H1 (cell line): Measurements from ENCODE around the gene DCHS1. TPM values are rescaled to one million over a fixed set of nuclear protein-coding genes. Genes with fewer than 3 reads are reported as not detected.

Source experiments
- CTCF ChIA-PET: fragments of 300-600 bp; sonication (Branson Sonifier 250); formaldehyde crosslinking; loops from one replicate; lab custom pipeline; 2021; ENCODE audit not compliant: partially characterized antibody; lab: Charles Lee
- POLR2A ChIA-PET: fragments of 300-600 bp; sonication (Branson Sonifier 250); formaldehyde crosslinking; loops from one replicate; lab custom pipeline; 2021; ENCODE audit warnings: inconsistent platforms; ENCODE audit not compliant: partially characterized antibody; lab: Charles Lee
- DNase-seq, 2 experiments: peaks; one replicate each; pipeline versions ENCODE4 v3.0.0 to v3.0.0-alpha.2; 2010 to 2022; ENCODE audit warnings: low spot score in 2 of 2, low read depth in 1 of 2, mixed read lengths in 1 of 2
- FAIRE-seq: peaks from 2 replicates; lab custom pipeline; 2011; peaks lifted over from hg19 to GRCh38; lab: Jason Lieb, UNC
- H2AFZ ChIP-seq: 2 replicates; pipeline ENCODE4 v1.8.1; 2012; ENCODE audit warnings: low read length, inconsistent platforms
- H2AK5ac ChIP-seq: 2 replicates; pipeline ENCODE4 v1.6.1; 2013; ENCODE audit warnings: low read depth, low read length
- H2BK120ac ChIP-seq: replicated peaks from 2 replicates; pipeline ENCODE3; 2013; ENCODE audit warnings: low read depth, low read length, inconsistent platforms
- H2BK12ac ChIP-seq: 2 replicates; pipeline ENCODE4 v1.6.1; 2013; ENCODE audit warnings: low read depth, low read length
- H2BK15ac ChIP-seq: 2 replicates; pipeline ENCODE4 v1.6.1; 2013; ENCODE audit warnings: low read length
- H2BK20ac ChIP-seq: 2 replicates; pipeline ENCODE4 v1.6.1; 2013; ENCODE audit warnings: low read length
- H2BK5ac ChIP-seq: 2 replicates; pipeline ENCODE4 v1.6.1; 2013; ENCODE audit warnings: low read depth, low read length
- H3K14ac ChIP-seq: 2 replicates; pipeline ENCODE4 v1.6.1; 2013; ENCODE audit warnings: inconsistent platforms; ENCODE audit not compliant: insufficient read length
- H3K18ac ChIP-seq: 2 replicates; pipeline ENCODE4 v1.6.1; 2013; ENCODE audit warnings: low read length; ENCODE audit errors: extremely low read depth
- H3K23ac ChIP-seq: 2 replicates; pipeline ENCODE4 v1.6.1; 2013; ENCODE audit warnings: inconsistent platforms; ENCODE audit not compliant: insufficient read length
- H3K23me2 ChIP-seq: 2 replicates; pipeline ENCODE4 v1.6.1; 2013; ENCODE audit warnings: low read depth, low read length
- H3K27ac ChIP-seq: 2 replicates; pipeline ENCODE4 v1.6.1; 2011; ENCODE audit warnings: low read depth, low read length, inconsistent platforms
- H3K27me3 ChIP-seq, 4 experiments: replicated peaks in 1 of 4; 1 replicate in 1 of 4; 2 replicates in 3 of 4; pipeline versions ENCODE4 v1.6.1 to v1.8.1; 2011 to 2013; ENCODE audit warnings: low read length in 3 of 4, mild to moderate bottlenecking in 3 of 4, inconsistent platforms in 2 of 4, mixed read lengths in 2 of 4, moderate library complexity in 1 of 4; ENCODE audit not compliant: control insufficient read depth in 3 of 4, insufficient read depth in 3 of 4; ENCODE audit errors: extremely low read depth in 1 of 4
- H3K36me3 ChIP-seq, 4 experiments: 2 replicates each; pipeline versions ENCODE4 v1.6.1 to v1.8.1; 2011 to 2013; ENCODE audit warnings: mild to moderate bottlenecking in 4 of 4, low read length in 3 of 4, moderate library complexity in 2 of 4, control low read depth in 1 of 4, inconsistent platforms in 1 of 4; ENCODE audit not compliant: insufficient read depth in 4 of 4, control insufficient read depth in 2 of 4
- H3K4ac ChIP-seq: replicated peaks from 2 replicates; pipeline ENCODE3; 2013; ENCODE audit warnings: low read length, low read depth, mixed read lengths, inconsistent platforms; ENCODE audit not compliant: insufficient read length
- H3K4me1 ChIP-seq, 4 experiments: replicated peaks in 1 of 4; 1 replicate in 1 of 4; 2 replicates in 3 of 4; pipeline versions ENCODE4 v1.6.1 to v1.8.1; 2011 to 2013; ENCODE audit warnings: low read length in 3 of 4, inconsistent platforms in 2 of 4, mixed read lengths in 1 of 4; ENCODE audit not compliant: insufficient read depth in 4 of 4, control insufficient read depth in 3 of 4
- H3K4me2 ChIP-seq, 2 experiments: 2 replicates each; pipeline versions ENCODE4 v1.6.1 to v1.8.1; 2011 to 2013; ENCODE audit warnings: low read depth in 2 of 2, low read length in 2 of 2, control low read depth in 1 of 2, inconsistent platforms in 1 of 2, mild to moderate bottlenecking in 1 of 2; ENCODE audit not compliant: insufficient read depth in 1 of 2
- H3K4me3 ChIP-seq, 4 experiments: fragments of 200-600, 300-600 bp in 1 of 4; sonication (generic), shearing (Covaris generic), sonication (Bioruptor Twin) in 1 of 4; 2 replicates each; pipeline versions ENCODE4 v1.5.1 to v1.8.1; 2011 to 2016; ENCODE audit warnings: low read length in 4 of 4, low read depth in 3 of 4, control low read depth in 2 of 4, inconsistent platforms in 2 of 4, mild to moderate bottlenecking in 2 of 4, mixed read lengths in 1 of 4, moderate library complexity in 1 of 4; ENCODE audit not compliant: insufficient read depth in 2 of 4; ENCODE audit errors: extremely low read depth in 1 of 4
- H3K56ac ChIP-seq: replicated peaks from 2 replicates; pipeline ENCODE3; 2013; ENCODE audit warnings: low read depth, mild to moderate bottlenecking, mixed read lengths, low read length, inconsistent platforms; ENCODE audit not compliant: insufficient read length
- H3K79me1 ChIP-seq: 2 replicates; pipeline ENCODE4 v1.6.1; 2013; ENCODE audit warnings: low read depth, low read length, control low read depth
- H3K79me2 ChIP-seq, 2 experiments: 2 replicates each; pipeline versions ENCODE4 v1.6.1 to v1.8.1; 2012 to 2013; ENCODE audit warnings: low read length in 2 of 2, mild to moderate bottlenecking in 2 of 2, inconsistent platforms in 1 of 2; ENCODE audit not compliant: insufficient read depth in 2 of 2, control insufficient read depth in 1 of 2
- H3K9ac ChIP-seq, 4 experiments: replicated peaks in 1 of 4; 1 replicate in 1 of 4; 2 replicates in 3 of 4; pipeline versions ENCODE4 v1.6.1 to v1.8.1; 2011 to 2013; ENCODE audit warnings: low read depth in 3 of 4, low read length in 3 of 4, control low read depth in 2 of 4, mild to moderate bottlenecking in 2 of 4, moderate library complexity in 2 of 4, inconsistent platforms in 1 of 4; ENCODE audit errors: extremely low read depth in 1 of 4
- H3K9me3 ChIP-seq, 2 experiments: 2 replicates each; pipeline versions ENCODE4 v1.6.1 to v1.8.1; 2012 to 2013; ENCODE audit warnings: mild to moderate bottlenecking in 2 of 2, moderate library complexity in 2 of 2, control low read depth in 1 of 2, inconsistent platforms in 1 of 2, low read depth in 1 of 2, low read length in 1 of 2, mixed read lengths in 1 of 2; ENCODE audit not compliant: insufficient read depth in 2 of 2
- H4K20me1 ChIP-seq, 2 experiments: replicated peaks in 1 of 2; 2 replicates each; pipeline versions ENCODE3 to v1.8.1; 2011 to 2013; ENCODE audit warnings: inconsistent platforms in 2 of 2, low read length in 2 of 2, mild to moderate bottlenecking in 1 of 2; ENCODE audit not compliant: insufficient read depth in 2 of 2, control insufficient read depth in 1 of 2
- H4K5ac ChIP-seq: 2 replicates; pipeline ENCODE4 v1.6.1; 2013; ENCODE audit warnings: low read length, low read depth, mixed read lengths, inconsistent platforms; ENCODE audit not compliant: insufficient read length
- H4K8ac ChIP-seq: 2 replicates; pipeline ENCODE4 v1.8.0; 2013; ENCODE audit warnings: mild to moderate bottlenecking, moderate library complexity, low read length, inconsistent platforms; ENCODE audit not compliant: insufficient read depth; ENCODE audit errors: extremely low read depth
- H4K91ac ChIP-seq: replicated peaks from 2 replicates; pipeline ENCODE3; 2013; ENCODE audit warnings: low read length, mixed read lengths, inconsistent platforms; ENCODE audit not compliant: insufficient read length
- BRCA1 ChIP-seq: IDR thresholded peaks from 2 replicates; pipeline ENCODE4 v1.6.1; 2012; ENCODE audit warnings: low read depth, low read length, improper control_type of control experiment
- CBX8 ChIP-seq: fragments of 300-800, 300-1000 bp; sonication (generic); IDR thresholded peaks from 2 replicates; pipeline ENCODE4 v1.7.1; 2016; ENCODE audit warnings: low read depth, low read length, borderline replicate concordance
- CEBPB ChIP-seq: IDR thresholded peaks from 2 replicates; pipeline ENCODE4 v1.6.1; 2012; ENCODE audit warnings: low read depth, low read length
- KDM5A ChIP-seq: fragments of 200-600 bp; IDR thresholded peaks from 2 replicates; pipeline ENCODE4 v1.7.1; 2012; ENCODE audit warnings: mild to moderate bottlenecking, low read length, inconsistent platforms, mixed read lengths
- POU5F1 ChIP-seq: IDR thresholded peaks from 2 replicates; pipeline ENCODE4 v1.6.1; 2011; ENCODE audit warnings: low read depth, mild to moderate bottlenecking, low read length, moderate library complexity
- RBBP5 ChIP-seq: IDR thresholded peaks from 2 replicates; pipeline ENCODE4 v1.7.1; 2012; ENCODE audit warnings: low read depth, mild to moderate bottlenecking, inconsistent platforms, low read length, moderate library complexity, borderline replicate concordance
- SIX5 ChIP-seq: IDR thresholded peaks from 2 replicates; pipeline ENCODE4 v1.6.1; 2011; ENCODE audit warnings: mild to moderate bottlenecking, low read depth, low read length
- SP2 ChIP-seq: IDR thresholded peaks from 2 replicates; pipeline ENCODE4 v1.6.1; 2012; ENCODE audit warnings: mild to moderate bottlenecking, low read length, inconsistent platforms
- SRF ChIP-seq: IDR thresholded peaks from 2 replicates; pipeline ENCODE4 v1.6.1; 2011; ENCODE audit warnings: mild to moderate bottlenecking, low read depth, low read length, moderate library complexity
- WGBS, 2 experiments: shearing (Covaris generic) in 1 of 2; methylation state at CpG; one replicate each; pipeline versions ENCODE4 v1.1.6 to v1.1.7; 2013 to 2015; ENCODE audit warnings: low lambda C conversion rate in 2 of 2, mixed read lengths in 2 of 2, inconsistent platforms in 1 of 2, low coverage in 1 of 2, missing lambda C conversion rate in 1 of 2; ENCODE audit not compliant: insufficient replicate concordance in 2 of 2, insufficient coverage in 1 of 2, insufficient read length in 1 of 2; ENCODE audit errors: extremely low coverage in 1 of 2, missing lambda C conversion rate in 1 of 2; 5-methylcytosine and 5-hydroxymethylcytosine counted together
- polyA plus RNA-seq, 7 experiments: library from polyadenylated mRNA; depleted of rRNA in 3 of 7; stranded (reverse) in 5 of 7; unstranded in 2 of 7; fragments of >200 nt in 5 of 7; fragments of 200-250 nt in 2 of 7; gene quantifications; 1 replicate in 5 of 7; 2 replicates in 1 of 7; 4 replicates in 1 of 7; pipeline versions ENCODE4 v1.2.1 to v1.2.3, GENCODE V29; 2011 to 2013; ENCODE audit warnings: missing spikeins in 2 of 7, mixed read lengths in 2 of 7
- total RNA-seq: library from RNA; stranded (reverse); fragmentation: NEBNext Ultra II Directional; extraction: Animal tissue kit (Norgen Biotek cat#: 25700); gene quantifications from 2 replicates; pipeline ENCODE4 v1.2.1, GENCODE V29; 2021

Gene DCHS1
- total and polyA plus RNA-seq, 2 of the 8 experiments (the other 6 are each of a cell fraction or from before 2014, with no cell fraction given): 8.2 to 10.5 TPM

DNA sequence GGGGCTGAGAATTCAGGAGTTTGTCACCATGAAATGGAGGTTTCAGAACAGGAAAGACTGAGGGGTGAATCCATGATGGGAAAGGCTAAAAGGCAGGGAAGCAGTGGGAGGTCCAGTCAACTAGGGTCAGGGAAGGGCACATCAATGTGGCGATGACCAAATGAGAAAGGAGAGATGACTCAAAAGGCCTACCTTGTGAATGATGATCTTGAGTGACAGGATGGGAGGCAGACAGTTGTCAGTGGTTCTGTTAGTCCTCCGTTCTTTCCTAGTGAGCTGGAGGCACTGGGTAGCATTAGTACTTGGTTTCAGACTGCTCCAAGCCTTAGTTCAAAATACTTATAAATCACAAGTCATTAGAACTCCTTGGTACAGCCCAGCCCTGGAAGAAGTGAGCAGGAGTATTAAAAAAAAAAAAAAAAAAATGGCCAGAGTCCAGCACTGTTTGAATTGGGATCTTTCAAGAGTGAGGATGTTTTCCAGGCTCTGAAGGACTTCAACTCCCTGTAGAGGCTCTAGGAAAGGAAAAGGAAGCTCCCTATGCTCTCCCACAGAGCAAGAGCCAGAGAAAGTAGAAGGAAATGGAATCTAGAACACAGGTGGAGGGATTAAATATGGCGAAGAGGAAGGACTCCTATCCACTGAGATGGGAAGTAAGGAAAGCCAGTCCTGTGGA, 8.3 kb upstream of the DCHS1 start:
- ChIA-PET CTCF (interaction anchor here (1.9 kb wide), 1 partner anchor 133 kb away, joined by 6 read pairs; no protein-coding TSS in a partner anchor), POLR2A (interaction anchor here (0.7 kb wide), 1 partner anchor 9 kb away, joined by 3 read pairs; the partner anchor contains the start of gene DCHS1)
- Histone ChIP-seq H3K27ac (no peak overlapping the region), H2BK120ac (no peak overlapping the region), H2BK12ac (no peak overlapping the region), H3K9me3 (no peaks in the 10 kb centered on the region), H3K4me2 (no peak overlapping the region), H3K4me1 (no peaks in the 10 kb centered on the region), H3K14ac (no peak overlapping the region), H3K4ac (no peak overlapping the region), H2AK5ac (no peak overlapping the region), H4K91ac (no peak overlapping the region), H4K5ac (no peak overlapping the region), H2BK5ac (no peak overlapping the region), H3K56ac (no peak overlapping the region), H3K79me2 (no peaks in the 10 kb centered on the region), H4K8ac (no peak overlapping the region), H2AFZ (no peak overlapping the region), H2BK20ac (no peak overlapping the region), H2BK15ac (no peak overlapping the region), H3K18ac (no peak overlapping the region), H3K27me3 (peaks cover 0 to 3% (median 0%) of the 10 kb centered on the region in 4 experiments; a peak in 1 of 7 replicates), H3K36me3 (no peaks in the 10 kb centered on the region), H3K4me3 (no peak overlapping the region), H3K79me1 (no peaks in the 10 kb centered on the region), H3K23me2 (no peaks in the 10 kb centered on the region; the same call in 1 of the 2 replicates), H4K20me1 (no peaks in the 10 kb centered on the region), H3K9ac (no peak overlapping the region), H3K23ac (no peak overlapping the region)
- 93% methylated on average over 2 of the region's 3 CpGs; no CpG with 5 or more reads in 1 of the 2 experiments for WGBS, 2 experiments
- DNase-seq: no peak
- TF ChIP-seq POU5F1 (no peak), RBBP5 (no peak), KDM5A (no peak), SRF (no peak), BRCA1 (no peak), SP2 (no peak), CEBPB (no peak), SIX5 (no peak), CBX8 (no peak)
- FAIRE-seq: no peak
